ENCODE measurements around the gene RDH12. TPM values are rescaled to one million over a fixed set of nuclear protein-coding genes. Genes with fewer than 3 reads are reported as not detected.
A peak's percentile ranks its signal among the peaks of the same experiment; 100 is the strongest.
"Not testable (repeated sequence)": the region's sequence is repeated elsewhere in the genome, so short reads cannot be mapped to it uniquely, and the experiment has no call there.

The RDH12 gene
- total RNA-seq (2014; rRNA removed; shearing (Covaris generic)) = not detected in 2 replicates

DNA sequence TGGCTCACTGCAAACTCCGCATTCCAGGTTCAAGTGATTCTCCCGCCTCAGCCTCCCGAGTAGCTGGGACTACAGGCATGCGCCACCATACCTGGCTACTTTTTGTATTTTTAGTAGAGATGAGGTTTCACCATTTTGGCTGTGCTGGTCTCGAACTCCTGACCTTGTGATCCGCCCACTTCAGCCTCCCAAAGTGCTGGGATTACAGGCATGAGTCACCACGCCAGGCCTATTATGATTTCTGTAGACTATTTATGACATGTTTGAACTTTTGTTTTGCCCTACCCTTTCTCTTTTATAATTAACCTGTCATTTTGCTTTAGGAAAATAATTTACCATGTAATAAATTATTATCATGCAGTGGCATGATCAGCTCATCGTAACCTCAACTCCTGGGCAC, at the start of gene RDH12:
RDH12 (plus strand) TSS at position 395 of the 400 bp plus-strand sequence. CDS start 20,757 bp downstream, outside the sequence.
- not testable (repeated sequence) for DNase-seq (ENCODE audit: low read depth)

DNA sequence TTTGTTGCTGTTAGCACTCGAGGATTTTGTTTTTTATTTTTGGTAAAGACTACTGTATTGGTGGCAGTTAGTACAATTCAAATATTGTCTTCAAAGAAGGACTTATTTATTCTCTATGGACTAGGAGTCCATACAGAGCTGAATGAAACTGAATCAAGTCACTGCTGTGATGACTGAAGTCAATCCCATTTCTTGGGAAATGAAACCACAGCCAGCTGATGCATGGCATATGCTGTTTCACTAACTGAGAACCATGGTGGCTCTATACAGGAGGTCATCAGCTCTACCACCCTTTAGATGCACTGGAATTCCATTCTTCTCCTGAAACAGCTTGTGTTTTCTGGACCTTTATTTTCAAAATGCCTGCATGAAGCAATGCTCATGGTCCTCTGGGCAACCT, 49.5 kb upstream of the RDH12 start:
- no peak for DNase-seq (ENCODE audit: low read depth)

DNA sequence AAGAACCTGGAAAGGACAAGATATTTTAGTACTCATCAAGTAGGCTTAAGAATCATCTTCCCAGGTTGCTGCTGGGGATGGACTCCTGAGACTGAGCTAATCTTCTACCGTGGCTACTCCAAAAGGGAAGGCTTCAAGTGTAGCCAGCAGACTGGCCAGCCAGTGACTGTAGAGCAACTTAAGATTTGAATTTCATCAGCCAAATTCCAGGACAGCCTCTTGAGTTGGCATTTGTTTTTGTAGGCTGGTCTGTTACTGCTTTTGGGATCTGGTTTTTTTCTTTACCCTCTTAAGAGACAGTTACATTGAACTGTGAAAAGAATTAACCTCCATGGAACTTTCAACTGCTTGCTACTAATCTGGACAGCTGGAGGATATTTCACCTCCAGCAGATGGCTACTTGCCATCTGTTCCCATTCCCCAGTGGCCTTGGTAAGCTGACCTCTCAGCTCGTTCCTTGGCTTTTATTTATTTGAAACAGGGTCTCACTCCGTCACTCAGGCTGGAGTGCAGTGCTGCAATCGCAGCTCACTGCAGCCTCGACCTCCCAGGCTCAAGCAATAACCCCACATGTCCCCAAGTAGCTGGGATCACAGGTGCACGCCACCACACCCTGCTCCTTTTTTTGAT, 47.9 kb upstream of the RDH12 start:
- no peak for DNase-seq (ENCODE audit: low read depth)

DNA sequence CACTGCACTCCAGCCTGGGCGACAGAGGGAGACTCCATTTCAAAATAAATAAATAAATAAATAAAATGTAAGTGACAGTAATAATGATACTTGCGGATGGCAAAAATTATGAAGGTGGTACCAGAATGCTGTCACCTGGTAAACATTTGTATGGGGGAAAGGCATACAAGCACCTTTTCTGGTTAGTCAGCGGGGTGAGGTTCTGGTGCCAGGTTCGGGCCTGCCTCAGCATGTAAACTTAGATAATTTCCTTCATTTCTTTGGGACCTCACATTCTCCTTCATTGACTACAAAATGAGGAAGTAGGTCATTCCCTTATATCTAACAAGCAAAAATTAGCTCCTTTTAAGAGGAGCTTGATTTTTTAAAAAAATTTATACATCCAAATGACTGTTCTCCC, 38.1 kb upstream of the RDH12 start:
- no peak for DNase-seq (ENCODE audit: low read depth)

DNA sequence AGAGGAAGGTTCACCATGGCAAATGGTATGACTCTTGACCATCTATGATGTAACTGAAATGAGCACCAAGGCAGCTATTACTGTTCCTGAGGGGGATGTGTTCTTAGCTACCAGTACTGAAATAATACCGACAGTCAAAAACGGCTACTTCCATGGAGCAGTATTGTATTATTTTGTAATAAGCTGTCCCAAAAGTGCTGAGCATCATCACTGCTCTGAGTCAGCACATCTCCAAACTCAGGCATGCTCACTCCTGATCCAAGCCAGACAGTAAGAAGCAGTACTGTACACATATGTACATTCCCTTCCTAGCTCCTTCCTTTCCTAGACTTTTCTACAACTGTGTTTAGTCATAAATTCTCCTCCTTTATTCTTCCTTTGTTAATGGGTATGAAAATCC, 35.8 kb upstream of the RDH12 start:
- DNase-seq (ENCODE audit: low read depth) = no peak

DNA sequence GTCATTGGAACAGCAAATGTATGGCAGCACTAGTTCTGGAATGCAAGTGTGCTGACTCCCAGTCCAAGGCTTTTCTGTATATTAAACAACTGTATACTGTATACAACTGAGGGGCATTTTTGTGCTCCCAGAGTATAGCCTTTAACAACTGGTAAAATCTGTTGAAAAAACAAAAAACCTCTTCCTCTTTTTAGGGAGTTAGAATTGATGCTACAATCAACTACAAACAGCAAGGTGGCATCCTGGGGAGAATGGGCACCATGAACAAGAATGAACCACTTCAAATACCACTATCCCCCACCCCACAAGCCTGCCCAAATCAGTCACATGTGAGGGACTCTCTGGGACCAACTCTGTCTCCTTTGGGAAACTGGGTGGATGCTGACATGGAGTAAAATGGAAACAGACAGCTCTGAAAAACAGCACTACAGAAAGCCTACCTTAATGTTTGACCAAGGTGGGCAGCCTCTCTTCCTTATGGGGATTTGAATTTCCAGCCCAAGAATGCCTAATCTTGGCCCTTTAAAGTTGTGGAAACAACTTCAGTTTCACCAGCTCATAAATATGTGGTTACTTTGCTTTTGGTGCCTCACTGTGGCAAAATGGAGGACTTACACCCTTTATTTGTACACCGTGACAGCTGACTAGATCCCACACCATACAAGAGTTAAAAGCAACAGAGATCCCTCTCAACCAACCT, 34.8 kb upstream of the RDH12 start:
- DNase-seq (ENCODE audit: low read depth) = peak; percentile 52

DNA sequence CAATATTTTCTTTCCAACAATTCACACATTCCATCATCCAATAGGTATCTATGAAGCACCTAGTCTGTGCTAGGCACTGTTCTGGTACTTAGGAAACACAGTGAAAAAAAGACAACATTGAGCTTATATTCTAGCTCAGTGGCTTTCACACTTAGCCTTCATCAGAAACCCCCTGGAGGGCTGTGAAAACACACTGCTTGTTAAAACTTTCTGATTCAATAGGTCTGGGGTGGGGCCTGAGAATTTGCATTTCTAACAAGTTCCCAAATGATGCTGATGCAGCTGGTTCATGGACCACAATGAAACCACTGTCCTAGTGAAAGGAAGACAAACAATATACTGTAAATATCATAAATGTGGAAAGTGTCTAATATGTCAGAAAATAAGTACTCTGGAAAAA, 33.1 kb upstream of the RDH12 start:
- DNase-seq (ENCODE audit: low read depth) = no peak

DNA sequence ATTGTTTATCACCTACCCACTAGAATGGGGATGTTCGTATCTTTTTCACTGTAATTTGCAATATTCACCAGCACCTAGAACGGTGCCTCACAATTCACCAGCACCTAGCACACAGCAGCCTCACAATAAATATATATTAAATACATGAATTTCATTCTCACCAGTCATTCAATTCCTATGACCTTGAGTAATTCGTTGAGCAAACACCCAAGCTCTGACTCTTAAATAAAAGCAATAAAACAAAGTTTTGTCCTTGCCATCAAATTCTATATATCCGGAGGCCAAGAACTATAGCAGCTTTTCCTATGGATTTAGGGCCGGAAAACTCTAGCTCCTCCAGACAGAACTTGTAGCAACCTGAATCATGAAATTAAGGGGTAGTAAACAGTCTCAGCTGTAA, 28.2 kb upstream of the RDH12 start:
- no peak for DNase-seq (ENCODE audit: low read depth)

DNA sequence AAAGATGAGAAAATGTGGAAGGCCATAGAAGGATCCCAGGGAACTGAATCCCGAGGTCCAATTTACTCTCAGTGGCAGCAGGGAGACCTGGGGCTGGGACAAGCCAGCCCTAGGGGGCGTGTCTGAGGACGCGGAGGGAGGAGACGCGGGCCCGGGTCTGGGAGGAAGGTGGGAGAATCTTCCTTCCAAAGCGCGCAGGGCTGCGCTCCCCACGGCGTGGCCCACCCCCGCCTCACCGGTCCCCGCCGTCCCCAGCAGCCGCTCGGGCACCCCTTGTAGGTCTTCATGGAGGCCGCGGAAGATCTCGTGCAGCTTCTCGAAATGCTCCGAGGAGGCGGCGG, 27.6 kb upstream of the RDH12 start:
- peak; percentile 65 for DNase-seq (ENCODE audit: low read depth)

DNA sequence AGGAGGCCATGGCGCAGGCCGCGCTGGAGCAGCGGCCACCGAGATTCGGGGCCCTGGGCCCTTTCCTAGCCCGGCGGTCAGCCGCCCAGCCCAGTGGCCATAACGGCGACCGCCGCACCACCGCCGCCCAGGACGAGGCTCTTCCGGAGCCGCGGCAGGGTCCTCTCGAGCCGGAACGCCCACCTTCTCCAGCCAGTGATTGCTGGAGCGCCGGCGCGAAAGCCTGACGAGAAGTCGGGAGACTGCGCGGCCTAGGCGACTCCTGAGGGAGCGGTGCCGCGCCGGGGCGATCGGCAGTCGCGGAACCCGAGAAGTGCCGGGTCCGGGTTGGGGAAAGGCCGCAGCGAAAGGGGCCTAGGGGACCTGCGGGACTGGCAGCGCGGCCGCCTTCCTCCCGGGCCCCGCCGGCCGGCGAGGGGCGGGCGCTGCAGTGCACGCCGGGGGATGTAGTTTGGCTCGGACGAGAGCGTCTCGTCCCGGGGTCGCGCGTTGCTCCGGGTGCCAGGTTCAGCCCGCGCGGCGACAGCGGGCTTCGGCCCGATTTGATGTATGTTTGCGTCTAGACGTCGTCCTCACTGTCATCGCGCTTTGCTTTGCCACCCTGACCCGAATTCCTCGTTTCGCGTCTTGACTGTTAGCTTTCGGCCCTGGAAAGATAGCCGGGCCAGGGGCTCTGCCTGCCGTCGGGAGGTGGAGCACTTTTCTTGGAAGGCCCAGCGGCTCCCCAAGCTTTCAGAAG, 27.0 kb upstream of the RDH12 start, which contains the start of gene VTI1B:
VTI1B (minus strand) TSS at position 153 of the 739 bp plus-strand sequence; CDS start at position 10, 143 bp downstream.
- peak; percentile 72 for DNase-seq (ENCODE audit: low read depth)

DNA sequence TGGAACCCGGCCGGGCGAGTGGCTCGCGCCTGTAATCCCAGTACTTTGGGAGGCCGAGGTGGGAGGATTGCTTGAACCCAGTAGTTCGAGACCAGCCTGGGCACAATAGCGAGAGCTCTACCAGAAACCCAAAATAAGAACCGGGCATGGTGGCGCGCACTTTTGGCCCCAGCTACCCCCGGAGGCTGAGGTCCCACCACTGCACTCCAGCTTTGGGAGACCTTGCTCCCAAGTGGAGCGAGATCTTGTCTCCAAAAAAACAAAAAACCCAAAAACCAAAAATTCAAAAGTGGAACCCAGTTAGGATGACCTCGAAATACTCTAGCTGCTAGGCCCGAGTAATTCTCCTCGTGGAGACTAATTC, 26.5 kb upstream of the RDH12 start:
- DNase-seq (ENCODE audit: low read depth) = no peak

DNA sequence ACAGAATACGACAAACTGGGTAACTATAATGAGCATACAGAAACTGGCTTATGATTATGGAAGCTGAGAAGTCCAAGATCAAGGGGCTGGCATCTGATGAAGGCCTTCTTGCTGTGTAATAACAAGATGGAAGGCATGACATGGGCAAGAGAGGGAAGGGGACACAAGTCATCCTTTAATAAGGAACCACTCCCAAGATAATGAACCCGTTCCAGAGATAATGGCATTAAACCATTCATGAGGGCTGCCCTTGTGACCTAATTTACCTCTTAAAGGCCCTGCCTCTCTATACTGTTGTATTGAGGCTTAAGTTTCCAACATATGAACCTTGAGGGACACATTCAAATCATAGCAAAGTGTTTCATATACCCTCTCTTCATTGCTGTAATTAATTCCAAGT, 22.7 kb upstream of the RDH12 start:
- no peak for DNase-seq (ENCODE audit: low read depth)

DNA sequence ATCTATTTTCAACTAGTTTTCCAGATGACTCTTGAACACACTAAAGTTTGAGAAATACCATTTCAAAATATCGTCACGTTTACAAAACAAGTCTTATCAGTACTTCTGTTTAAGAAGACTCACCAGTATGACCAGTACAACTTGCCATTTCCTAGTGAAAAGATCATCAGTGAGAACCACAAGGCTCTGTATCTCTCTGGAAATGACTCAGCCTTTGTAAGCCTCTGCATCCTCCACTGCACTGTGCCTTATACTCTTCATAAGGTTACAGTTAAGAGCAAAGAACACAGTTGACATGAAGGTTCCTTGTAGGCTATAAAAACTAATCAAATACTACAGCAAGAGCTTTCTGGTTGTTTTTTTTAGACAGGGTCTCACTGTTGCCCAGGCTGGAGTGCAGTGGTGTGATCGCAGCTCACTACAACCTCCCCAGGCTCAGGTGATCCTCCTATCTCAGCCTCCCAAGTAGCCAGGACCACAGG, 21.5 kb upstream of the RDH12 start:
- peak; percentile 70 for DNase-seq (ENCODE audit: low read depth)

DNA sequence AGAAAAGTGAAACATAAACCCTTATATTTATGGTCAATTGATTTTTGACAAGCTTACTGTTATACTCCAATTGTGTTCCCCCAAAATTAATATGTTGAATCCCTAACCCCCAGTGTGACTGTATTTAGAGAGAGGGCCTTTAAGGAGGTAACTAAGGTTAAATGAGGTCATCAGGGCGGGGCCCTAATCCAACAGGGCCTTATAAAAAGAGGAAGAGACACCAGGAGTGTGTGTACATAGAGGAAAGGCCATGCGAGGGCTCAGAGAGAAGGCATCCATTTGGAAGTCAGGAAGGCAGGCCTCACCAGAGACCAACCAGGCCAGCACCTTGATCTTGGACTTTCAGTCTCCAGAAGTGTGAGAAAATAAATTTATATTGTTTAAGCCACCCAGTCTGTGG, 20.7 kb upstream of the RDH12 start:
- DNase-seq (ENCODE audit: low read depth) = no peak

DNA sequence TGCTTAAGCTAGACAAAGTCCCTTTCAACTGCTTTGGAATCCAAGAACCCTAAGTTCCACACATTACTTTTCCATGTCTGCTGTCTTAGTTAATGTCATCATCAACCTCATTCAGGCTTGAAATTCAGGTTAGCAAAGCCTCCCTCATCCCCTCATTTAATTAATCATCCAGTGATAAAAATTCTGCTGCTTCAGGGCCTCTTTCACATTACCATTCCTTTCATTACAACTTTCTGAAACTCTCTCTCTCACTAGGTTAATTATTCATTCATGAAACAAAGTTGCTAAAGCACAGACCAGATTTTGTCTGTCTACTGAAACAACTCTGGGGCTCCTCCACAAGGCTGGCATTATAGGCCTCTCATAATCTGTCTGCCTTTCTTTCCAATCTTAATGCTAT, 17.8 kb upstream of the RDH12 start:
- no peak for DNase-seq (ENCODE audit: low read depth)

DNA sequence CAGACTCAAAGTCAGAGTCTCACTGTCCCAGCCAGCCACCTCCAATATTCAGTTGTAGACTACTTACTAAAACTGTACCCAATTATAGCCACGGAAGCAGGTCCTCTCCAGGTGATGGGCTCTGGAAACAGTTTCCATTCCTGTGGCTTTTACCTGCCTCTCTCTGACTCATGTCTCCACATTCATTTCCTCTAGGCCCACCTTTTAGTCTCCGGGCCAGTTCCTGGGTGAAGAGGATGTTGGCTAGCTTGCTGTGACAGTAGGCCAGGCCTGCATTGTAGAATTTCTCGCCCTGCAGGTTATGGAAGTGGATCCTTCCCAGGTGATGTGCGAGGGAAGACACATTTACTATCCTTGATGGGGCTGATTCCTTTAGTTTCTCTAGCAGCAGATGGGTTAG, 11.7 kb upstream of the RDH12 start:
- no peak for DNase-seq (ENCODE audit: low read depth)

DNA sequence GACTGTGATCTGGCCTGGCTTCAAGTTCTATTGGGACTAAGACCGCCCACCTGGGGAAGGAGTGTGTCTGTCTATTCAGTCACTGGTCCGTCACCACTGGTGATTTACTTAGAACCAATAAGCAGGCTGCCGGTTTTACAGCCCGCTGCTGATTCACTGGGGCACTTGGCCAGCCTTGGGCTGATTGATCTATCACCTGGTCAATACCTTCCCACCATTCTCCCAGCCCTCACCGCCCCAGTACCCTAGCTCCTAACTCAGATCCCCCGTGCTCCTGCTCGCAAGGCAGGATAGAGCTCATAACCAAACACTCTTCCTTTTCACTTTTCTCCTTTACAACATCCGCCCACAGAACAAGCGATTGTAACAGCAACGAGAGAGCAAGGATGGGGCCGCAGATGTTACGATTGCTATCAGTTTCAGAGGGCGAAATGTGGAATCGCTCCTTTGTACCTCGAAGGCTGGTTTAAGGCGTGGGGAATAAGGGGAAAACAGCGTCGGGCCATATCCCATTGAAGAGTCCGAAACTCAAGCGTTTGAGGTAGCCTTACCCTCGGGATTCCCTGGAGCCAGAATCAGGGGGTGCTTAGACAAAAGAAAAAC, 6.8 kb upstream of the RDH12 start:
- DNase-seq (ENCODE audit: low read depth) = peak; percentile 89

DNA sequence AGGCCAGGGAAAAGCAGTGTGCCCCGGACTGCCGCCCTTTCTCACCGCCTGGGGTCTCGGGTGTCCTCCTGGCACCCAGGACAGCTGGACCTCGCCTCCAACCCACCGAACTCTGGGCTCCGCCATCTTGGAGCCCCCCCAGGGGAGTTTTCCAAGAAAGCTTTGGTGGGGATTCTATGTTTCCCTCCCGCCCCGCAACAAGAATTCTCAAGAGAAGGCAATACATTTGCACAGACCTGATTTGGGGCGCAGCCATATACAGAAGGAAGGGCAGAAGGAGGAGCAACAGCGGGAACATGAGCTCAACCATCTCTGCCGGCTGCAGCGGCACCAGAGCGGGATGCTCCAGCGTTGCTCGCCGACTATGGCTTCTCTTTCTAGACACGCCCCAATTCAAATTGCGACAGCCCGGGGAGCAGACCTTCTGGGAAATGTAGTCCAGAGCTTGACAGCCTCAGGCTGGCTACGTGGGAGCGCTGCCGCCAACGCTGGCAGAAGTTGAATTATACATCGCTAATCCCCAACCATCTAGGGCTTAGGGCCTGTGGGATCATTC, 6.2 kb upstream of the RDH12 start, which contains the start of gene RDH11:
RDH11 (minus strand) TSS at position 371 of the 556 bp plus-strand sequence; CDS start at position 310, 61 bp downstream.
- peak; percentile 89 for DNase-seq (ENCODE audit: low read depth)

DNA sequence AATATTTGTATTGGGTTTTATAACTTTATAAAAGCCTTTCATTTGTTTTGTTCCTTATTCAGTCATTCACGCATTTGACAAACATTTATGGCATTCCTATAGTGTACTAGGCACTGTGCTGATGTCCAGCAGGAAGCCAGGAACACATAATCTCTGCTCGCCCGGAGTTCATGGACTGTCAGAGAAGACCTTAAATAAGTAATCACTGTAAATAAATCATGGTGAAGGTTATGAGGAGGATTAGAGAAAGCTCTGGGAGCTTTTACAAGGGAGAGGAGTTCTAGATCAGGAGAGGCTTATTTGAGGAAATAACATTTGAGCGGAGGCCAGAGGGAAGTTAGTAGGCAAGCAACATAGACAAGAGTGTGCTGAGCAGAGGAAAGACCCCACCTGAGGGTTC, 4.7 kb upstream of the RDH12 start:
- DNase-seq (ENCODE audit: low read depth) = no peak

DNA sequence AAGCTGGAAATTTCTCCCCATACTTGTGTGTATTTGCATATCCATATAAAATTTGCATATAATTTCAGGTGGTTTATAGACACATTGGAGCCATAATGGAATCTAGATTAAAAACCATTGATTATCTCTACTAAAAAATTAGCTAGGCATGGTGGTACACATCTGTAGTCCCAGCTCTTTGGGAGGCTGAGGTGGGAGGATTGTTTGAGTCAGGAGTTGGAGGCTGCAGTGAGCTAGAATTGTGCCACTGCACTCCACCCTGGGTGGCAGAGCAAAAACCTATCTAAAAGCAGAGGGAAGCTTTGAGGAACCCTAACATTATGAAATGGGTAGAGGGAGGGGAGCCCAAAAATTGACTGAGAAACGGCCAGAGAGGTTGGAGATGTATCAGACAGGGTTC, 3.5 kb upstream of the RDH12 start:
- DNase-seq (ENCODE audit: low read depth) = no peak

DNA sequence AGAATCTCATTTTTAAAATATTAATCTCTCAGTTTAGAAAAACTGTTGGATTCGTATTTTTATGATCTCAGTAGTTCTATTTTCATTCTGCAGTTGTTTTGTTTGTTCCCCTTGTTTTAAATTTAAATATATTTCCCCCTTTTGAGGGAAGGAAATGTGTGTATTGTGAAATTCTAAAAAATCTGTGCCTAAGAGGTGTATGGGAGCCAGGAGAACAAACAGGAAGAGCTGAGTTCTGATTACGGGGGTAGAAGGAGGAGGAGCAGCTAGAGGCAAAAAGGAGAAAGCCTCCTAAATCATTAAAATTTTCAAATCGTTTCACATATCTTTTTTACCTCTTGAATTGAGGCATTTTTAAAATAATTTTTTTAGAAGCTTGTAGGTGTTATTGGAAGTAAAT, 2.3 kb downstream of the RDH12 start:
- DNase-seq (ENCODE audit: low read depth) = no peak

DNA sequence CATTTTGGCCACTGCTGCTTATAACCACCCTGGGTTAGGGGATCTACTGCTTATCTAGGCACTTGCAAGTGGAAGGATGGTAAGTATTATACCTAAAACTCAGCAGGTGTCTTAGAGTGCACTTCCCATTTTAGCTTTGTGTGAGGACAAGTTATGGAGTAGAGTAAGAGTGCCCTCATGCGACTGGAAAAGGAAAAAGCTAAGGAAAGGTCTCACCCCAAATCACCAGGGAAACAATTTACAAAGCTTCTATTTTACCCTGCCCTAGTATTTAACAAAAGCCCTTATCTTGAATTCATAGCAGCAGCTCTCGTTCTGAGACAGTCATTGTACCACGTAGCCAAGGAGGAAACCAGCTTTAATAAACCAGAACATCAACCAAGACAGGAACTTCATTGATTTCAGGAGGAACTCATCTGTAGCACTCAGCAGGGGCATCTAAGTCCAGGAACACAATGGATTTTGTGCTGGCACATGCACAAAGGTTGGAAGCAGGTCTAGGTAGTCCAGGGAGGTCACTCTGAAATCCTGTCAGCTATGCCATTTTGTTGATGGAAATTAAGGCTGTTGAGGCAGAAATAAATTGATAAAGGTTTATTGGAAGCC, 2.9 kb downstream of the RDH12 start:
- peak; percentile 51 for DNase-seq (ENCODE audit: low read depth)

Data from RPMI7951 (cell line).